ENCODE results near the gene CDK5RAP1.

Gene CDK5RAP1

GRCh38 chr20:33373735-33374605 is 27.3 kb downstream of the CDK5RAP1 start:
- DNase-seq: peak; percentile 74

DNA sequence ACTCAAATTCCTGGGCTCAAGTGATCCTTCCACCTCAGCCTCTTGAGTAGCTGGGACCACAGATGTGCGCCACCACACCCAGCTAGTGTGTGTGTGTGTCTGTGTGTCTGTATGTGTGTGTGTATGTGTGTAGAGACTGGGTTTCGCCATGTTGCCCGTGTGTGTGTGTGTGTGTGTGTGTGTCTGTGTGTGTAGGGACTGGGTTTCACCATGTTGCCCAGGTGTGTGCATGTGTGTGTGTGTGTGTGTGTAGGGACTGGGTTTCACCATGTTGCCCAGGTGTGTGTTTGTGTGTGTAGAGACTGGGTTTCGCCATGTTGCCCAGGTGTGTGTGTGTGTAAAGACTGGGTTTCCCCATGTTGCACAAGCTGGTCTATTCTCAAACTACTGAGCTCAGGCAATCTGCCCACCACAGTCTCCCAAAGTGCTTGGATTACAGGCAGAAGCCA is 28.3 kb downstream of the CDK5RAP1 start:
- DNase-seq: no peak

- DNase-seq: no peak
These were observed 31.0 kb downstream of the CDK5RAP1 start for GRCh38 chr20:33370291-33370690.

DNA sequence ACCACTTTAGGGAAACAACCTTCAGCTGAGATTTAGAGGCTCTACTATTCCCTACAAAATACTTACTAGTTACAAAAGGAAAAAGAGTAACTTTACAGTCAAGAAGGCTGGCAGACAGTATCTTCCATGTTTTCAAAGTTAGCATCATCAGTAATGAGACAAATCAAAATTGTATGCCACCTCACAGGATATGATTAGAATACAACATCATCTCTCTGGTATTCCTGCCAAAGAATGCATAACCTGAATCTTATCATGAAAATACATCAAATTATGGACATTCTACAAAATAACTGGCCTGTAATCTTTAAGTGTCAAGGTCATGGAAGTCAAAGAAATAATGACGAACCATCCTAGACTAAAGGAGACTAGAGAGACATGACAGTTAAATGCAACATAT is 38.4 kb downstream of the CDK5RAP1 start:
- peak; percentile 33 for DNase-seq

GRCh38 chr20:33359399-33360261 is 41.7 kb downstream of the CDK5RAP1 start:
- DNase-seq: no peak

DNA sequence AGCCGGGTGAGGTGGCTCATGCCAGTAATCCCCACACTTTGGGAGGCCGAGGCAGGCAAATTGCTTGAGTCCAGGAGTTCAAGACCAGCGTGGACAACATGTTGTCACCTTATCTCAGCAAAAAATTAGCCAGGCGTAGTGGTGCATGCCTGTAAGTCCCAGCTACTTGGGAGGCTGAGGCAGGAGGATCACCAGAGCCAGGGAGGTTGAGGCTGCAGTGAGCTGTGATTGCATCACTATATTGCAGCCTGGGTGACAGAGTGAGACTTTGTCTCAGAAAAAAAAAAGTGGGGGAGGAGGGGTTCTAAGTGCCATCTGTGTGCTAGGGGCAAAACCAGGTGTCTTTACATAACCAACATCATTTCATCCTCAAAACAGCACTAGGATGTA is 48.3 kb downstream of the CDK5RAP1 start:
- DNase-seq: no peak

DNA sequence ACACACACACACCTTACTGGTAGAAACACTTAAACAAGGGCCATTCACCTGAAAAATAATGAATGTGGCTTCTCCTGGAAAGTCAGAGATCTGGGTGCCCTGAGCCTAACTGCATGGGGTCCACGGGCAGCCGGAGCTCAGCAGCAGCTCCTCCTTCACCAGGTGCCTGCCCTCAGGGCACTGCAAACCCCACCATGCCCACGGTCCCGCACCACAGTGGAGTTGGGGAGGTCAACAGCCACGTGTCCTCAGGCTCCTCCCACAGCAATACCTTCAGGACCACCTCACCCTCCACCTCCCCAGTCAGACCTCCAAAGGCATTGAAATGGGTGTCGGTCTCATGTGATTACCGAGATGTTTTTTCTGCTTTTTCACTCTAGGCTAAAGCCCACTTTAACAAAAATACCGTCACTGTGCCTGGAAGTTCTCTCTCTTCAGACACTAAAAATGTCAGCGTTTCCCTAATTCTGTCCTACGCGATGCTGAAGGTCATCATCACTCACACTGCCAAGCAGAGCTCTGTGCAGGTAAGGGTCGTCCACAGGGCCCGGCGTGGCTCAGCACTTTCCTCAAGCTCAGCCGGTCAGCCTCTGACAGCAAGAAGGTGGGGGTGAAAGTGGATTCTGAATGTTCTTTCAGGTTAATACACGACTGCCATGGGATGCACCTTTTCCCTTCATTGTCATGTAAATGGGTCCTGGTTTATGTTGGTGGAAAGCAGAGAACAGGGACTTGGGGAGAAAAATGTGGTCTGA is 48.9 kb downstream of the CDK5RAP1 start:
- DNase-seq: no peak

DNA sequence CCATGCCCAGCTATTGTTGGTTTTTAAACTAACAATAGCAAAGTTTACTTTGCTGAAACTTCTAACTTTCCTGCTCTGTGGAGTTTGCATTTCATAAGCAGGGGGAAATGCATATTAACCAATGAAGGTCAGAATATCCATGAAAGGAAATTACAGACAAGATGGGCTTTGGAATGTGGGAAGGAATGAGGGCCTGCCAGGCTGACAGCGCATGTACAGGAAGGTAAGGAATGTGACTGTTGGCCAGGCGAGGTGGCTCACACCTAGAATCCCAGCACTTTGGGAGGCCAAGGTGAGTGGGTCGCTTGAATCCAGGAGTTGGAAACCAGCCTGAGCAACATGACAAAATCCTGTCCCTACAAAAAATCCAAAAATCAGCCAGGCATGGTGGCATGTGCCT is 49.6 kb downstream of the CDK5RAP1 start:
- DNase-seq: no peak

DNA sequence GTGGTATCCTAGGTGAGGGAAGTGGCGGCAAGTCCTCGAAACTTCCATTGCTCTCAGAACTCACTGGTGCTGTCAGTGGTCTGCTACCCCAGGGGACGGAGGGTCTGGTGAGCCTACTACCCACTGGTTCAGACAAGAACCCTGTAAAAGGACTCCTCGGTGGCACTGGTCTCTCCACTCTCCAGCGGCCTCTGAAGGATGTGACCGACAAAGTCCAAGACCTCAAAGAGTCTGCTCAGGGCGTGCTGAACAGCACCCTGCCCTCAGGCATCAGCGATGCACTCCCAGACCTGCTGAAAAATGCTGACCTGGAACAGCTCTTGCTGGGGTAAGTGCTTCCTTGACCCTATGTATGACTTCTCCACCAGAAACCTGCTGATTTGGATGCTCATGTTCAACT is 51.8 kb downstream of the CDK5RAP1 start:
- DNase-seq: no peak

- no peak for DNase-seq
These were observed 53.0 kb downstream of the CDK5RAP1 start for GRCh38 chr20:33348136-33348937.

DNA sequence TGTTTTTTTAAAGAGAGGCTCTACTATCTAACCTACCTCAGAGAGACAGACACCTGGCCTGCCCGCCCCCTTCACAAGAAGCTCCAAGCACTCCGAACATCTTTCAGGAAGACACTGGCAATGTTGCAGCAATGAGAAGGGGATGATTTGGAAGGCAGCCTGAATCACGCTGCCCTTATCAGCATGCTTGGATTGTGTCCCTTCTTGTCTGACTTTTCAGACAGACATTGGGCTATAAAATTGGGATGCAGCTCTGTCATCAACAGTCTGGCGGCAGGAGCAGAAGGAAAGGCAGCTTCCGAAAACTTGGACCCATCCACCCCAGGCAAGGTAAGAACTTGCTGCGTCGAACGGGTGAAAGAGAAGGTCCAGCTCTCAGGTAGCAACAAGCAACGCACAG is 56.0 kb downstream of the CDK5RAP1 start:
- no peak for DNase-seq

- no peak for DNase-seq
These were observed 57.8 kb downstream of the CDK5RAP1 start for GRCh38 chr20:33343521-33343920.

DNA sequence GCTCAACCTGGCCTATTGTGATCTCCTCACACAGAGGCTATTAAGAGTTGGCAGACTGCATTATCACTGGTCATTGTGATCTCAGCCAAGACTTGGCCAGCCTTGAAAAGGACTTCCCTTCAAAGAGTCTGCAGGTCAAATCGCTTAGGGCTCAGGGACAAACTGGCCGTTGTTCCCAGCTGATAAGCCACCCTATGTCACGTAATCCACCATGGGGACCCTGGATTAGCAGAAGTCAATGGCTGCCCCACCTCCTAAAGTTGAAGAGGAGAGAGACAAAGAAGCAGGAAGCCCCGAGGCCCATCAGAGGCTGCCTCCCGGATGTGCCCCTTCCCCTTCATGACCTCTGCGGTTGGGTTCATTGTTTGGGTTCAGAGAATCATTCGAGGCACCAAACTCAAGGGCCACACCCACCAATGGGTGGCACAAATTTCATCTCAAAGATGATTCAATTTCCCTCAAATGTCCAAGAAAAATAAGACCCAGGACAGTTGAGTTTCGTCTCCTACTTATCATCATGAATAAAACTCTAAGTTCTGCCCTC is 61.7 kb downstream of the CDK5RAP1 start:
- no peak for DNase-seq

- no peak for DNase-seq
These were observed 62.7 kb downstream of the CDK5RAP1 start for GRCh38 chr20:33338467-33339258.

DNA sequence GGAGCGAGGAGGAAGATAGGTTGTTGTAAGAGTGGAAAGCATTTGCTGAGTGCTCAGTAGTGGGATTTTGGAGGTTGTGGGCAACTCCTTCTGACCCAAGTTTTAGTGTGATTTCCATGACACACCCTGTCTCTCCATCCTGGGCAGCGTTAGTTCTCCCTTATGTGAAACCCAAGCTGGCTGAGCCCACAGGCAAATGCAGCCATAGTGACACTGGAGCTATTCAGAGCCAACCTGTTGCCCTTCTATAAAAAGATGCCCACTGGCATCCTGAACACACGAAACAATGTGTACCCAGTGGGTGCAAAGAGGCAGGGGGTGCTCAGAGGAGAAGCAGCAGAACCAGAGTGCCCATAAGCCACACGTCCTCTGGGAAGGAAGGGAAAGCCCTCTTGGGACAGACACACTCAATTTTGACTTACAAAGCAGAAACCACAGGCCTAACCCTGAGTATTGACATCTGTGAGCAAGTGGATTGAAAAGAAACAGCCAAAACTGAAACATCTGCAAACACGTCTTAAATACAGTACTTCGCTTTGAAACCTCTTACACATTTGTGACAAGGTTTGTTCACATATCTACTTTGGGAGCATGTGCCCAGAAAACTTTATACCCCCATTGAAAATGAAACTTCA is 63.7 kb downstream of the CDK5RAP1 start:
- no peak for DNase-seq

DNA sequence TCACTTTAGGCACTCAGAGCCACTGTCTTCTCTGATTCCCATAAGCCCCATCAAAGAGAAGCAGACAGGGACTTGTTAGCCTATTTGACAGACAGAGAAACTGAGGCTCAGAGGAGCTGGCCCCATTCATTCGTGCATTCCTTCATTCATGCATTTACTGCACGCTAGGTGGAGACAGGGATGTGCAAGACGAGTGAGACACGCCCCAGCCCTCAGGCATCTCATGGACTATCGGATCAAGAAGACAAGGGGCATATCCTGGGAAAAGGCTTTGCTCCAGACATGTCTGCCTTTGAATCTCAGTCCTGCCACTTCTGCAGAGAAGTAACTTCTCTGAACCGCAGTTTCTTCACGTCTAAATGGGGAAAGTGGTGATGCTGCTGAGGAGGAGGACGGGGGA is 64.2 kb downstream of the CDK5RAP1 start:
- no peak for DNase-seq

- no peak for DNase-seq
These were observed 64.9 kb downstream of the CDK5RAP1 start for GRCh38 chr20:33336375-33336774.

DNA sequence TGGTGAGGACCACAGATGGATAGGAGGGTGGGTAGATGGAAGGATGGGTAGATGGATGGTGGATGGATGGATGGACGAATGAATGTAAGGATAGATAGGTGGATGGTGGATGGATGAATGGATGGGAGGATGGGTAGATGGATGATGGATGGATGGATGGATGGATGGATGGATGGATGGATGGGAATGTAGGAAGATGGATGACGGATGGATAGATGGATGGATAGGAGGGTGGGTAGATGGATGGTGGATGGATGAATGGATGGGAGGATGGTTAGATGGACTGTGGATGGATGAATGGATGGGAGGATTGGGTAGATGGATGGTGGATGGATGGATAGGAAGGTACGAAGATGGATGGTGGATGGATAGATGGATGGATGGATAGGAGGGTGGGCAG is 67.2 kb downstream of the CDK5RAP1 start:
- no peak for DNase-seq

- DNase-seq: no peak
These were observed 67.7 kb downstream of the CDK5RAP1 start for GRCh38 chr20:33333616-33334015.

GRCh38 chr20:33332905-33333456 is 68.3 kb downstream of the CDK5RAP1 start:
- DNase-seq: no peak

All from EL (cell line).